HEK293 (cell line): Measurements from ENCODE around the gene LIN54.

Experiments
- KLF8 ChIP-seq: fragments of 450-650 bp; formaldehyde crosslinking; IDR thresholded peaks from 2 replicates; pipeline ENCODE4 v1.5.1; 2016; ENCODE audit warnings: missing biosample characterization, missing genetic modification characterization
- PATZ1 ChIP-seq: fragments of 450-650 bp; formaldehyde crosslinking; IDR thresholded peaks from 2 replicates; pipeline ENCODE4 v1.5.1; 2016; ENCODE audit warnings: missing biosample characterization, missing genetic modification characterization
- RBAK ChIP-seq: fragments of 450-650 bp; formaldehyde crosslinking; IDR thresholded peaks from 2 replicates; pipeline ENCODE4 v1.5.1; 2016; ENCODE audit warnings: missing biosample characterization, missing genetic modification characterization
- SETDB1 ChIP-seq: IDR thresholded peaks from one replicate; pipeline ENCODE4 v1.6.1; 2017; ENCODE audit warnings: mild to moderate bottlenecking, low read length, moderate library complexity, mixed read lengths; ENCODE audit not compliant: insufficient read length
- SP3 ChIP-seq: fragments of 450-650 bp; formaldehyde crosslinking; IDR thresholded peaks from 2 replicates; pipeline ENCODE4 v1.5.1; 2016; ENCODE audit warnings: missing biosample characterization, missing genetic modification characterization
- WT1 ChIP-seq: fragments of 450-650 bp; formaldehyde crosslinking; IDR thresholded peaks from 2 replicates; pipeline ENCODE4 v1.5.1; 2016; ENCODE audit warnings: missing biosample characterization, missing genetic modification characterization
- YY2 ChIP-seq: fragments of 450-650 bp; formaldehyde crosslinking; IDR thresholded peaks from 2 replicates; pipeline ENCODE4 v1.5.1; 2016; ENCODE audit warnings: missing biosample characterization, missing genetic modification characterization
- ZBTB44 ChIP-seq: fragments of 450-650 bp; IDR thresholded peaks from 2 replicates; pipeline ENCODE4 v1.5.1; 2018; ENCODE audit warnings: missing biosample characterization, mild to moderate bottlenecking, missing genetic modification characterization
- ZEB2 ChIP-seq: fragments of 450-650 bp; formaldehyde crosslinking; IDR thresholded peaks from 2 replicates; pipeline ENCODE4 v1.5.1; 2016; ENCODE audit warnings: missing biosample characterization, missing genetic modification characterization
- ZFHX2 ChIP-seq: fragments of 450-650 bp; formaldehyde crosslinking; conservative IDR thresholded peaks from 2 replicates; pipeline ENCODE4 v1.5.1; 2016; ENCODE audit warnings: missing biosample characterization, missing genetic modification characterization
- ZNF138 ChIP-seq: fragments of 450-650 bp; formaldehyde crosslinking; IDR thresholded peaks from 2 replicates; pipeline ENCODE4 v1.5.1; 2016; ENCODE audit warnings: missing biosample characterization, missing genetic modification characterization, borderline replicate concordance
- ZNF23 ChIP-seq: fragments of 450-650 bp; formaldehyde crosslinking; IDR thresholded peaks from 2 replicates; pipeline ENCODE4 v1.5.1; 2016; ENCODE audit warnings: missing biosample characterization, missing genetic modification characterization, borderline replicate concordance
- ZNF280D ChIP-seq: fragments of 450-650 bp; formaldehyde crosslinking; IDR thresholded peaks from 2 replicates; pipeline ENCODE4 v1.5.1; 2016; ENCODE audit warnings: missing biosample characterization, missing genetic modification characterization
- ZNF335 ChIP-seq: fragments of 450-650 bp; formaldehyde crosslinking; conservative IDR thresholded peaks from 2 replicates; pipeline ENCODE4 v1.5.1; 2016; ENCODE audit warnings: missing biosample characterization, missing genetic modification characterization
- ZNF398 ChIP-seq: fragments of 450-650 bp; formaldehyde crosslinking; IDR thresholded peaks from 2 replicates; pipeline ENCODE4 v1.5.1; 2017; ENCODE audit warnings: missing biosample characterization, missing genetic modification characterization
- ZNF488 ChIP-seq: fragments of 450-650 bp; formaldehyde crosslinking; IDR thresholded peaks from 2 replicates; pipeline ENCODE4 v1.5.1; 2016; ENCODE audit warnings: missing biosample characterization, missing genetic modification characterization
- ZNF530 ChIP-seq: fragments of 450-650 bp; formaldehyde crosslinking; IDR thresholded peaks from 2 replicates; pipeline ENCODE4 v1.5.1; 2016; ENCODE audit warnings: low read depth, missing biosample characterization, missing genetic modification characterization
- ZNF626 ChIP-seq: fragments of 450-650 bp; sonication (Bioruptor Pico); formaldehyde crosslinking; IDR thresholded peaks from 2 replicates; pipeline ENCODE4 v1.5.1; 2018; ENCODE audit warnings: missing biosample characterization, missing genetic modification characterization, inconsistent platforms
- ZNF660 ChIP-seq: fragments of 450-650 bp; IDR thresholded peaks from 2 replicates; pipeline ENCODE4 v1.5.1; 2018; ENCODE audit warnings: missing biosample characterization, mild to moderate bottlenecking, missing genetic modification characterization
- ZNF670 ChIP-seq: fragments of 450-650 bp; formaldehyde crosslinking; IDR thresholded peaks from 2 replicates; pipeline ENCODE4 v1.5.1; 2016; ENCODE audit warnings: missing biosample characterization, missing genetic modification characterization, low read depth
- ZNF677 ChIP-seq: fragments of 450-650 bp; IDR thresholded peaks from 2 replicates; pipeline ENCODE4 v1.5.0; 2018; ENCODE audit warnings: missing biosample characterization, mild to moderate bottlenecking, missing genetic modification characterization, moderate library complexity
- ZNF692 ChIP-seq: fragments of 450-650 bp; formaldehyde crosslinking; IDR thresholded peaks from 2 replicates; pipeline ENCODE4 v1.5.1; 2016; ENCODE audit warnings: missing biosample characterization, missing genetic modification characterization
- ZNF704 ChIP-seq: fragments of 450-650 bp; formaldehyde crosslinking; IDR thresholded peaks from 2 replicates; pipeline ENCODE4 v1.5.1; 2016; ENCODE audit warnings: missing biosample characterization, missing genetic modification characterization
- ZNF785 ChIP-seq: fragments of 450-650 bp; formaldehyde crosslinking; IDR thresholded peaks from 2 replicates; pipeline ENCODE4 v1.5.1; 2016; ENCODE audit warnings: missing biosample characterization, missing genetic modification characterization
- ZSCAN18 ChIP-seq: fragments of 450-650 bp; formaldehyde crosslinking; IDR thresholded peaks from 2 replicates; pipeline ENCODE4 v1.5.1; 2016; ENCODE audit warnings: missing biosample characterization, missing genetic modification characterization

LIN54 gene

GRCh38 chr4:82900411-82901182 lies 110.0 kb downstream of the LIN54 start, which contains the start of gene THAP9 (continued):
- TF ChIP-seq PATZ1 (tag by site-specific recombination) (peak; percentile 54; the same call in 1 of the 2 replicates), ZNF704 (tag by site-specific recombination) (no peak), ZNF660 (tag by site-specific recombination) (no peak), ZNF280D (no peak), KLF8 (peak; percentile 68; the same call in 1 of the 2 replicates), ZNF692 (tag by site-specific recombination) (peak; percentile 99), ZBTB44 (tag by site-specific recombination) (peak; percentile 9; the same call in 1 of the 2 replicates), ZNF677 (tag by site-specific recombination) (no peak), ZSCAN18 (tag by site-specific recombination) (no peak), YY2 (peak; percentile 11; the same call in 1 of the 2 replicates), ZNF530 (no peak), ZNF138 (tag by site-specific recombination) (no peak), RBAK (tag by site-specific recombination) (no peak), ZNF335 (tag by site-specific recombination) (peak; percentile 75), WT1 (tag by site-specific recombination) (no peak), ZNF626 (0 out of 2 replicates have a peak, but pooled peaks have one; percentile 56), ZNF670 (no peak), ZFHX2 (tag by site-specific recombination) (peak; percentile 65), SETDB1 (no peak), SP3 (tag by site-specific recombination) (peak; percentile 85), ZNF785 (tag by site-specific recombination) (peak; percentile 98), ZNF23 (tag by site-specific recombination) (no peak), ZNF488 (tag by site-specific recombination) (no peak), ZEB2 (tag by site-specific recombination) (0 out of 2 replicates have a peak, but pooled peaks have one; percentile 67), ZNF398 (0 out of 2 replicates have a peak, but pooled peaks have one; percentile 9)
